GM21529 (cell line): ENCODE measurements around the gene CNMD.

Experiments
- ATAC-seq: cut with Tn5 transposase; IDR thresholded peaks from one replicate; pipeline ENCODE4 v1.9.1; 2021; ENCODE audit not compliant: unreplicated experiment

Gene CNMD

GRCh38 chr13:52739468-52740071 lies at the start of gene CNMD:
Gene CNMD, minus strand, starts transcription at chr13:52739820. Its CDS starts 119 bp downstream, at chr13:52739701.
- ATAC-seq = no peak

- no peak for ATAC-seq
These were observed 48.4 kb upstream of the CNMD start for GRCh38 chr13:52788011-52788410.

GRCh38 chr13:52787235-52787634 lies 47.6 kb upstream of the CNMD start:
- no peak for ATAC-seq

- ATAC-seq = no peak
These were observed 47.1 kb upstream of the CNMD start for GRCh38 chr13:52786766-52787165.

- no peak for ATAC-seq
These were observed 46.1 kb upstream of the CNMD start for GRCh38 chr13:52785739-52786138.

- ATAC-seq = no peak
These were observed 45.1 kb upstream of the CNMD start for GRCh38 chr13:52784591-52785340.

- no peak for ATAC-seq
These were observed 44.3 kb upstream of the CNMD start for GRCh38 chr13:52783943-52784342.

- no peak for ATAC-seq
These were observed 43.1 kb upstream of the CNMD start for GRCh38 chr13:52782471-52783448.

GRCh38 chr13:52780611-52781010 lies 41.0 kb upstream of the CNMD start:
- no peak for ATAC-seq

- no peak for ATAC-seq
These were observed 40.5 kb upstream of the CNMD start for GRCh38 chr13:52780092-52780491.

GRCh38 chr13:52779103-52779502 lies 39.5 kb upstream of the CNMD start:
- ATAC-seq = no peak

- ATAC-seq = no peak
These were observed 37.1 kb upstream of the CNMD start for GRCh38 chr13:52776726-52777125.

GRCh38 chr13:52775511-52775910 lies 35.9 kb upstream of the CNMD start:
- no peak for ATAC-seq

- ATAC-seq = no peak
These were observed 28.4 kb upstream of the CNMD start for GRCh38 chr13:52767949-52768516.

GRCh38 chr13:52765611-52766390 lies 26.2 kb upstream of the CNMD start:
- ATAC-seq = no peak

GRCh38 chr13:52760077-52760476 lies 20.5 kb upstream of the CNMD start:
- no peak for ATAC-seq

- no peak for ATAC-seq
These were observed 18.5 kb upstream of the CNMD start for GRCh38 chr13:52758114-52758513.

GRCh38 chr13:52751196-52751595 lies 11.6 kb upstream of the CNMD start:
- ATAC-seq = no peak

GRCh38 chr13:52750713-52751112 lies 11.1 kb upstream of the CNMD start:
- no peak for ATAC-seq

GRCh38 chr13:52749419-52749818 lies 9.8 kb upstream of the CNMD start:
- no peak for ATAC-seq
